ENCODE results near the gene FAM98C.

Gene FAM98C

DNA sequence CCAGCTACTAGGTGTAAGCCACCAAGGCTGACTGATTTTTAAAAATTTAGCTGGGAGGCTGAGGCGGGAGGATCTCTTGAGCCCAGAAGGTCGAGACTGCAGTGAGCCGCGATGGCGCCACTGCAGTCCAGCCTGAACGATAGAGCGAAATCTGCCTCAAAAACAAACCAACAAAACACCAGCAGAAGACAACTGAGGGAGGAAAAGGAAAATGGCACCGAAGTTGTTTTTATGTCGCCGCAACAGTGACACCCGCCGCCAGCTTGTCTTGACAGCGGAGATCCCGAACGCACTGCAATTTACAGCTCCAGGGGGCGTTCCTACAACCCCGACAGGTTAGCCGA is 298 bp upstream of the FAM98C start:
- Histone ChIP-seq H3K9ac (ENCODE audit: low read length) (no peak overlapping the region), H3K36me3 (replicated peaks; ENCODE audit: insufficient read depth, low read length) (no peaks in the 10 kb centered on the region), H3K4me1 (ENCODE audit: low read length) (no peaks in the 10 kb centered on the region), H4K20me1 (ENCODE audit: insufficient read depth, low read length) (no peaks in the 10 kb centered on the region), H2AFZ (ENCODE audit: low read length) (peak overlapping the region; percentile 99), H3K9me3 (replicated peaks; ENCODE audit: insufficient read depth, low read length) (no peaks in the 10 kb centered on the region), H3K79me2 (ENCODE audit: low read length) (no peaks in the 10 kb centered on the region), H3K4me3 (ENCODE audit: low read length) (peak overlapping the region; percentile 62), H3K27me3 (replicated peaks; ENCODE audit: insufficient read depth, low read length) (peaks cover 33% of the 10 kb centered on the region), H3K27ac (ENCODE audit: low read length) (no peak overlapping the region), H3K4me2 (ENCODE audit: low read depth, low read length) (peak overlapping the region; percentile 82), H3F3A (ENCODE audit: insufficient read depth, low read length) (no peaks in the 10 kb centered on the region), H3K9me2 (replicated peaks; ENCODE audit: insufficient read depth, low read length) (no peaks in the 10 kb centered on the region)
- TF ChIP-seq EZH2 (optimal IDR thresholded peaks at IDR 0.05; ENCODE audit: low read depth, low read length) (no peak), EZH2phosphoT487 (IDR thresholded peaks at IDR 0.05; ENCODE audit: low read length) (no peak)
- TF ChIP-seq, protein P1, sequence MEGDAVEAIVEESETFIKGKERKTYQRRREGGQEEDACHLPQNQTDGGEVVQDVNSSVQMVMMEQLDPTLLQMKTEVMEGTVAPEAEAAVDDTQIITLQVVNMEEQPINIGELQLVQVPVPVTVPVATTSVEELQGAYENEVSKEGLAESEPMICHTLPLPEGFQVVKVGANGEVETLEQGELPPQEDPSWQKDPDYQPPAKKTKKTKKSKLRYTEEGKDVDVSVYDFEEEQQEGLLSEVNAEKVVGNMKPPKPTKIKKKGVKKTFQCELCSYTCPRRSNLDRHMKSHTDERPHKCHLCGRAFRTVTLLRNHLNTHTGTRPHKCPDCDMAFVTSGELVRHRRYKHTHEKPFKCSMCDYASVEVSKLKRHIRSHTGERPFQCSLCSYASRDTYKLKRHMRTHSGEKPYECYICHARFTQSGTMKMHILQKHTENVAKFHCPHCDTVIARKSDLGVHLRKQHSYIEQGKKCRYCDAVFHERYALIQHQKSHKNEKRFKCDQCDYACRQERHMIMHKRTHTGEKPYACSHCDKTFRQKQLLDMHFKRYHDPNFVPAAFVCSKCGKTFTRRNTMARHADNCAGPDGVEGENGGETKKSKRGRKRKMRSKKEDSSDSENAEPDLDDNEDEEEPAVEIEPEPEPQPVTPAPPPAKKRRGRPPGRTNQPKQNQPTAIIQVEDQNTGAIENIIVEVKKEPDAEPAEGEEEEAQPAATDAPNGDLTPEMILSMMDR (IDR thresholded peaks at IDR 0.05; ENCODE audit: low read length), result no peak
- DNase-seq, result no peak

- TF ChIP-seq, protein P1 (IDR thresholded peaks at IDR 0.05; ENCODE audit: low read length), result no peak
- TF ChIP-seq EZH2 (optimal IDR thresholded peaks at IDR 0.05; ENCODE audit: low read depth, low read length) (no peak), EZH2phosphoT487 (IDR thresholded peaks at IDR 0.05; ENCODE audit: low read length) (no peak)
- H3K27ac ChIP-seq (ENCODE audit: low read length), result no peak overlapping the region
These were observed 2.0 kb downstream of the FAM98C start for GRCh38 chr19:38404858-38405257.

DNA sequence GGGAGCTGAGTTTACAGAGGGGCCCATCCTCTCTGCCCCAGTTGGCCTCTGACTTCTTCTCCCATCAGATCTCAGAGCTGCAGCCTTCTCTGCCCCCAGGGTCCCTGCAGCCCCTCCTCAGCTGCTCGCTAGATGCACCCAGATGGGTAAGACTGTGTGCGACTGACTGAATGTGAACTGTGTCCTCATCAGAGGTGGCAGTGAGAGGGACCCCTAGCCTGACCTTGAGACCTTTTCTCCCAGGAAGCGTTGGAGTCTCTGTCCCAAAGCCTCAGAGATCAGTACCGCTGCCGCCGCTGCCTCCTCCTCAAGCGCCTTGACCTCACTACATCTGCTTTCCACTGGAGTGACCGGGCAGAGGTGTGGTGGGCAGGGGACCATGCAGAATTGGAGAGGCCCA is 2.4 kb downstream of the FAM98C start:
- Histone ChIP-seq H3K36me3 (replicated peaks; ENCODE audit: insufficient read depth, low read length) (no peaks in the 10 kb centered on the region), H3K4me1 (ENCODE audit: low read length) (no peaks in the 10 kb centered on the region), H3K9me2 (replicated peaks; ENCODE audit: insufficient read depth, low read length) (no peaks in the 10 kb centered on the region), H3K4me2 (ENCODE audit: low read depth, low read length) (no peak overlapping the region), H3K4me3 (ENCODE audit: low read length) (no peak overlapping the region), H3K9ac (ENCODE audit: low read length) (no peak overlapping the region), H4K20me1 (ENCODE audit: insufficient read depth, low read length) (no peaks in the 10 kb centered on the region), H3K27ac (ENCODE audit: low read length) (no peak overlapping the region), H3K27me3 (replicated peaks; ENCODE audit: insufficient read depth, low read length) (peaks cover 9% of the 10 kb centered on the region; the same call in 1 of the 2 replicates), H3K79me2 (ENCODE audit: low read length) (no peaks in the 10 kb centered on the region), H3F3A (ENCODE audit: insufficient read depth, low read length) (no peaks in the 10 kb centered on the region), H2AFZ (ENCODE audit: low read length) (no peak overlapping the region), H3K9me3 (replicated peaks; ENCODE audit: insufficient read depth, low read length) (no peaks in the 10 kb centered on the region)
- no peak for DNase-seq
- no peak for TF ChIP-seq EZH2 (optimal IDR thresholded peaks at IDR 0.05; ENCODE audit: low read depth, low read length)
- TF ChIP-seq, protein P1 (IDR thresholded peaks at IDR 0.05; ENCODE audit: low read length), result no peak
- no peak for TF ChIP-seq EZH2phosphoT487 (IDR thresholded peaks at IDR 0.05; ENCODE audit: low read length)

More at GRCh38 chr19:38404858-38405257, 2.0 kb downstream of the FAM98C start:
- no peak for DNase-seq
- H3K4me2 ChIP-seq (ENCODE audit: low read depth, low read length), result no peak overlapping the region
- H4K20me1 ChIP-seq (ENCODE audit: insufficient read depth, low read length), result no peaks in the 10 kb centered on the region
- H3K27me3 ChIP-seq (replicated peaks; ENCODE audit: insufficient read depth, low read length), result peaks cover 14% of the 10 kb centered on the region
- no peak overlapping the region for H2AFZ ChIP-seq (ENCODE audit: low read length)
- no peak overlapping the region for H3K9ac ChIP-seq (ENCODE audit: low read length)
- H3K4me3 ChIP-seq (ENCODE audit: low read length), result no peak overlapping the region
- H3K9me2 ChIP-seq (replicated peaks; ENCODE audit: insufficient read depth, low read length), result no peaks in the 10 kb centered on the region
- H3F3A ChIP-seq (ENCODE audit: insufficient read depth, low read length), result no peaks in the 10 kb centered on the region
- H3K4me1 ChIP-seq (ENCODE audit: low read length), result no peaks in the 10 kb centered on the region
- no peaks in the 10 kb centered on the region for H3K36me3 ChIP-seq (replicated peaks; ENCODE audit: insufficient read depth, low read length)
- H3K9me3 ChIP-seq (replicated peaks; ENCODE audit: insufficient read depth, low read length), result no peaks in the 10 kb centered on the region
- H3K79me2 ChIP-seq (ENCODE audit: low read length), result no peaks in the 10 kb centered on the region

All from MM.1S (cell line).